Astrocyte of the spinal cord (primary cell): ENCODE measurements around the gene TP53BP2.
A peak's percentile ranks its signal among the peaks of the same experiment; 100 is the strongest.
"Not testable (repeated sequence)": the region's sequence is repeated elsewhere in the genome, so short reads cannot be mapped to it uniquely, and the experiment has no call there.

ENCODE experiments used
- DNase-seq: peaks from one replicate; pipeline ENCODE4 v3.0.0; 2011; ENCODE audit warnings: low read depth, low spot score
- H3K4me3 ChIP-seq: 2 replicates; pipeline ENCODE4 v1.5.1; 2011; ENCODE audit warnings: low read depth, mild to moderate bottlenecking, low read length, moderate library complexity
- CTCF ChIP-seq: IDR thresholded peaks from 2 replicates; pipeline ENCODE4 v1.5.1; 2012; ENCODE audit warnings: low read depth, mild to moderate bottlenecking, low read length, inconsistent platforms
- in situ Hi-C: cut with HindIII; loops from 2 replicates; pipeline ENCODE4 v1.10.0; 2017; ENCODE audit warnings: low sequenced_read_pairs

Gene TP53BP2

GRCh38 chr1:223738465-223739365 lies 107.0 kb downstream of the TP53BP2 start:
- no peak for DNase-seq

DNA sequence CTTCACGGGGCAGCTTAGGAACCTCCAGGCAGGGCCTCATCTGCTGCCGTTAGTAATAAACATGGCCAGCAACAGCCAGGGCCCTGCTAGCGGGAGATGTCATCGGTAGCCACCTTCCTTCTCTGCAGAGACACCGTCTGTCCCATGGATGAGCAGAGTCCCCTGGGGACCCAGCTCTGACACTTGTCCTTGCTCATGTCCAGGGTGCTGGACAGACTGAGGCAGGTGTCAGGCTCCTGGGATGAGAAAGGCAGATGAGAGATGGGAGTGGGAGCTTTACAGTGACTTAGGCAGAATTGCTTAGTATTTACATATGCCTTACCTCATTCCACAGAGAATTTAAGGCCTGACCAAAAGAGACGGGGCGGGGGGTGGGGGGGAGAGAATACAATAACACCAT lies 108.4 kb downstream of the TP53BP2 start:
- no peak overlapping the region for H3K4me3 ChIP-seq
- DNase-seq, result peak; percentile 60
- no peak for TF ChIP-seq CTCF
- in situ Hi-C loops, result no loop called here

More at GRCh38 chr1:223738465-223739365, 107.0 kb downstream of the TP53BP2 start:
- in situ Hi-C loops, result no loop called here
- H3K4me3 ChIP-seq, result no peak overlapping the region
- no peak for TF ChIP-seq CTCF

DNA sequence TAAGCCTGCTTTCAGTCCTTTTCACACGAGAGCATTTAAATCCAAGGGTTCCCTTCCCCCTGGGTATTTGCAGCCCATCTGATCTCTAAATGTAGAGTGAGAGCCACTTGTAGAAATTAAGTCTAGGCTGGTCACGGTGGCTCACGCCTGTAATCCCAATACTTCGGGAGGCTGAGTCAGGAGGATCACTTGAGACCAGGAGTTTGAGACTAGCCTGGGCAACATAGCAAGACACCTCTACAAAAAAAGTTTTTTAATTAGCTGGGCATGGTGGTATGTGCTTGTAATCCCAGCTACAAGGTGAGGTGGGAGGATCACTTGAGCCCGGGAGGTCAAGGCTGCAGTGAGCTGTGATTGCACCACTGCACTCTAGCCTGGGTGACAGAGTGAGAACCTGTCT lies 109.1 kb downstream of the TP53BP2 start:
- DNase-seq, in situ Hi-C loops, H3K4me3 ChIP-seq: not testable (repeated sequence)

DNA sequence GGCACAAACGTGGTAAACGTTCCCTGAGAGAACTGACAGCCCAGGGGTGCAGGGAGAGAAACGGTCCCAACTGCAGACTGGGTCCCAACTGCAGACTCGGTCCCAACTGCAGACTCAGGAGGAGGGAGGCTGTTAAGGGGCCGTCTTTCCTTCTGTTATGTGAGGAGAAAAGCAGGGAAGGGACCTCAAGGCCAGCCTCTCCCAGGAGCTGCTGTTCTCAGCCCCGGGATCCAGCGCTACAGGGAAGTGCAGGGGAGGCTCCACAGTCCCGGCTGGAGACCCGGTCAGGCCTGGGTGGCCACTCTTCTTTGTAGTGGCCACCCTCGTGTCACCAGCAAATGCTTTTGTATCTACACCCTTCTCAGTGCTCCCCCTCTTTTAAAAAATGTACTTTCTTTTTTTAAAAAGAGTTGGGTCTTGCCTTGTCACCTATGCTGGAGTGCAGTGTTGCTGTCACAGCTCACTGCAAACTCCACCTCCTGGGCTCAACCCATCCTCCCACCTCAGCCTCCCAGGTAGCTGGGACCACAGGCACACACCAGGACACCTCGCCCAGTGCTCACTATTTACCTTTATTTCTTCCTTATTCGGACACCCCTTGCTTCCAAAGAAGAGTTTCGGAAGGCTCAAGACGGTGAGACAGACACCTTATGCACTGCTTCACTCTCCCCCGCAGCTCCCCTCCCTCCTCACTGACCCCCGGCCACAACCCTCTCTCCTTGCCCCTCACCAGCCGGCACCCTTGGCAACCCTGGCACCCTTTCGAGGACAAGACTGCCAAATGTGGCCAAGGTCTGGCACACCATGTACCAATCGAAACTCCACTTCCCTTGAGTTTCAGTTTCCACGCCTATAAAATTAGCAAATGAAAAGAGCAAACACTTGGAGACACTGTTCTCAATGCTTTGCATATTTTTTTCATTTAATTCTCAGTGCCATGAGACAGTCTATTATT lies 111.6 kb downstream of the TP53BP2 start:
- H3K4me3 ChIP-seq, result no peak overlapping the region
- in situ Hi-C loops, result no loop called here
- no peak for TF ChIP-seq CTCF
- DNase-seq, result no peak

DNA sequence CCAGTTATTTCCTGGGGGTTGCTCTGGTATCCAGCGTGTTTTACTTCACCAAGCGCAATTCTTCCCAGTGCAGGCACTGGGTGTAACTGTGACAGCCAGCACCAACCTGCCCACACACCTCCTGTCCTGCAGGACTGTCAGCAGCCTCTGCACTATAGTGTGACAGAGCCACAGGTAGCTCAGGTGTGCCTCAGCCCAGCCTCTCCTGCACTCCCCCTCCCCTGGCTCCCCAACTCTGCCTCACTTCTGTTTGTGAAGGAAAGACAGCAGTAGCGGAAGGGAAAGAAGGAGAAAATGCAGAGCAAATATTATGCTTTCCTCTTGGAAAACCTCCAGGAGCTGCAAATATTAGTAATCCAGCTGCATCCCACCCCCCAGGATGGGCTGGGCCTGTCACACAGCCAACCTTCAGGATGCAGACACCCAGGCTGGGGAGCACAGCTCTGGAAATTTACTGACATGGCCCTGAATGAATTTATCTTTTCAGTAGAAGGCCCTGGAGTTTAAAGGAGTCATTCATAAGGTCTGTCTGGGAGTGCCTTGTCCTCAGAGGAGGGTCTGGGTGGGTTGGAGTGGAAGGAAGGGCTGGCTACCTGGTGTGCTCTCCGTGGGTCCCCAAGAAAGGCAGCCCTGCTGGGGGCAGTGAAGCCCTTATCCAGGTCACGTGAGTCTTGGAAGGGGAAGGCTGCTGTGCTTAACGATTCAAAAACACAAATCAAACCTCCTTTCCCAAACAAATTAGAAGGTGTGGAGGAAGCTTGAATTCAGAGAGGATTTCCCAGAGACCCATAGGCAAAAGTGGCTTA lies 112.6 kb downstream of the TP53BP2 start:
- in situ Hi-C loops, result no loop called here
- peak; percentile 63 for DNase-seq

More for the DNA sequence above, 112.6 kb downstream of the TP53BP2 start:
- TF ChIP-seq CTCF, result no peak
- H3K4me3 ChIP-seq, result no peak overlapping the region
